Mesothelial cell of epicardium (in vitro differentiated cells): ENCODE results near the gene SNX8. TPM values are rescaled to one million over a fixed set of nuclear protein-coding genes. Genes with fewer than 3 reads are reported as not detected.
"Not testable (repeated sequence)": the region's sequence is repeated elsewhere in the genome, so short reads cannot be mapped to it uniquely, and the experiment has no call there.

Source experiments
- DNase-seq, 2 experiments: peaks; one replicate each; pipeline ENCODE4 v3.0.0; 2021; ENCODE audit warnings: low spot score in 2 of 2; ENCODE audit not compliant: unreplicated experiment in 2 of 2
- H3K27ac Mint-ChIP-seq: 2 replicates; pipeline ENCODE4 v1.8.0; 2021; ENCODE audit warnings: mixed read lengths
- H3K27me3 Mint-ChIP-seq: 2 replicates; pipeline ENCODE4 v1.8.0; 2021; ENCODE audit warnings: low read depth, mixed read lengths
- H3K36me3 Mint-ChIP-seq: 2 replicates; pipeline ENCODE4 v1.8.0; 2021; ENCODE audit warnings: mixed read lengths
- H3K4me1 Mint-ChIP-seq: 2 replicates; pipeline ENCODE4 v1.8.0; 2021; ENCODE audit warnings: mixed read lengths
- H3K4me3 Mint-ChIP-seq: 2 replicates; pipeline ENCODE4 v1.8.0; 2021; ENCODE audit warnings: mild to moderate bottlenecking, moderate library complexity, mixed read lengths
- H3K9me3 Mint-ChIP-seq: 2 replicates; pipeline ENCODE4 v1.8.0; 2021; ENCODE audit warnings: mixed read lengths
- total RNA-seq: library from RNA; stranded (reverse); gene quantifications from 3 replicates; pipeline ENCODE4 v1.2.1, GENCODE V29; 2021
- TF ChIP-seq, protein P1 (sequence below): fragments of 200-600 bp; sonication (generic); IDR thresholded peaks from one replicate; pipeline ENCODE4 v1.5.0; 2021; ENCODE audit warnings: antibody characterized with exemption; ENCODE audit not compliant: unreplicated experiment

Gene SNX8
- total RNA-seq, 1 donor from 2014 or later, result 41.2 TPM

DNA sequence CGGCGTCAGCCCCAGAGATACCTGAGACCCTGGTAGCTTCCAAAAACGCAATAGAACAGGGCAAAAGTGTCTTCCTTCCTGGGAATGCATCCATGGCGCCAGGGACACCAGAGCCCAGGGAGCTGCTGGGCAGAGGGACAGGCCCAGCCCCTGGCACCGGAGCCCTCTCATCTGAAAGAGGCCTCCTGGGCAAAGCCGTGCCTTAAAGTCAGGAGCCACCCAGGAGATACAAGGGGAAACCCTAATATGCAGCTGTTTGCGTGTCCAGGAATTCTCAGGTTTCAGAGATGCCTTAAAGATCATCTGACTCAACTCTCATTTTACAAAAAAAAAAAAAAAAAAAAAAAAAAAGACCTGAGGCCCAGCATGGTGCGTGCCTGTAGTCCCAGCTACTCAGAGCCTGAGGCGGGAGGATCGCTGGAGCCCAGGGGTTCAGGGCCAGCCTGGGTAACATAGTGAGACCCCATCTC is 44.2 kb downstream of the SNX8 start:
- TF ChIP-seq, protein P1, sequence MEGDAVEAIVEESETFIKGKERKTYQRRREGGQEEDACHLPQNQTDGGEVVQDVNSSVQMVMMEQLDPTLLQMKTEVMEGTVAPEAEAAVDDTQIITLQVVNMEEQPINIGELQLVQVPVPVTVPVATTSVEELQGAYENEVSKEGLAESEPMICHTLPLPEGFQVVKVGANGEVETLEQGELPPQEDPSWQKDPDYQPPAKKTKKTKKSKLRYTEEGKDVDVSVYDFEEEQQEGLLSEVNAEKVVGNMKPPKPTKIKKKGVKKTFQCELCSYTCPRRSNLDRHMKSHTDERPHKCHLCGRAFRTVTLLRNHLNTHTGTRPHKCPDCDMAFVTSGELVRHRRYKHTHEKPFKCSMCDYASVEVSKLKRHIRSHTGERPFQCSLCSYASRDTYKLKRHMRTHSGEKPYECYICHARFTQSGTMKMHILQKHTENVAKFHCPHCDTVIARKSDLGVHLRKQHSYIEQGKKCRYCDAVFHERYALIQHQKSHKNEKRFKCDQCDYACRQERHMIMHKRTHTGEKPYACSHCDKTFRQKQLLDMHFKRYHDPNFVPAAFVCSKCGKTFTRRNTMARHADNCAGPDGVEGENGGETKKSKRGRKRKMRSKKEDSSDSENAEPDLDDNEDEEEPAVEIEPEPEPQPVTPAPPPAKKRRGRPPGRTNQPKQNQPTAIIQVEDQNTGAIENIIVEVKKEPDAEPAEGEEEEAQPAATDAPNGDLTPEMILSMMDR, result no peak
- Mint-ChIP-seq H3K4me3 (no peak overlapping the region), H3K9me3 (no peaks in the 10 kb centered on the region), H3K4me1 (peaks cover 4% of the 10 kb centered on the region), H3K36me3 (peaks cover 30% of the 10 kb centered on the region), H3K27ac (no peak overlapping the region), H3K27me3 (no peaks in the 10 kb centered on the region)
- DNase-seq, result no peak

DNA sequence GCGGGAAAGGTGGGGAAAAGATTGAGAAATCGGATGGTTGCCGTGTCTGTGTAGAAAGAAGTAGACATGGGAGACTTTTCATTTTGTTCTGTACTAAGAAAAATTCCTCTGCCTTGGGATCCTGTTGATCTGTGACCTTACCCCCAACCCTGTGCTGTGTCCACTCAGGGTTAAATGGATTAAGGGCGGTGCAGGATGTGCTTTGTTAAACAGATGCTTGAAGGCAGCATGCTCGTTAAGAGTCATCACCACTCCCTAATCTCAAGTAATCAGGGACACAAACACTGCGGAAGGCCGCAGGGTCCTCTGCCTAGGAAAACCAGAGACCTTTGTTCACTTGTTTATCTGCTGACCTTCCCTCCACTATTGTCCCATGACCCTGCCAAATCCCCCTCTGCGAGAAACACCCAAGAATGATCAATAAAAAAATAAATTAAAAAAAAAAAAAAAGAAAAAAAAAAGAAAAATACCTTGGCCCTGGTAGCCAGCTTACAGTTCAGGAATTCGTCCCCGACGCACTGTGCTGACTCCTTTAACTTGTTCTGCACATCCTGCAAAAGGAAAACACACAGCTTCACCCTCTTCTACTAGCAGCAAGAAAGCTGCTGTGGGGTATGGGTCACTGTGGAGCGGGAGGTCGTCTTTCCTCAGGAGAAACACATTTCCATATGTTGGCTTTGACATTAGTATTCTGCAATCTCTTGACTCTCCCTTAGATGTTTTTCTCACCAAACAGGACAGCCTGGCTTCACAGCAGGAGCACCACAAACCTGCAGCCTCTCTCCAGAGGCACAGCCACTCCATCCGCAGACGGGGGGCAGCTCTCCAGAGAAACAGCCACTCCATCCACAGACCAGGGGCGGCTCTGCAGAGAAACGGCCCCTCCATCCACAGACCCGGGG is 44.9 kb downstream of the SNX8 start:
- H3K9me3 Mint-ChIP-seq, H3K4me1 Mint-ChIP-seq, H3K27me3 Mint-ChIP-seq, H3K4me3 Mint-ChIP-seq, DNase-seq: not testable (repeated sequence)
- peak overlapping the region; percentile 86 for H3K27ac Mint-ChIP-seq
- peaks cover 28% of the 10 kb centered on the region for H3K36me3 Mint-ChIP-seq

DNA sequence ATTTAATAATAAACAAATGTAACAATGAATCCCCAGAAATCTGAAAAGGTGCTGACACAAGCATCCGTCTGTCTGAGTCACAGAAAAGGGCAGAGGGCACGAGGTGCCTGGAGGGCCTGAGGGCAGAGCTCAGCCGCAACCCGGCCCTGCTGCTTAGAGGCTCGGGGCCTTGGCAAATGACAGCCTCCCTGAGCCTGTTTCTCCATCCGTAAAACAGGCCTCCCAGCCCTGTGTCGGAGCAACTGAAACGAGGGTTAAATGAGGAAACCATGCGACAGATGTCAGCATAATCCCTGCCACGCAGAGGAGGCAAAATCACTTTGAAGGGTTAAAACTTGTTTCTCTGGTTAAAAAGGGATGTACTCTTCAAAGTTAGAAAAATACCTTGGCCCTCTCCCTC is 47.3 kb downstream of the SNX8 start:
- DNase-seq, result no peak
- peaks cover 4% of the 10 kb centered on the region for H3K4me1 Mint-ChIP-seq
- no peaks in the 10 kb centered on the region for H3K27me3 Mint-ChIP-seq
- TF ChIP-seq, protein P1, result no peak
- no peak overlapping the region for H3K27ac Mint-ChIP-seq
- peaks cover 29% of the 10 kb centered on the region for H3K36me3 Mint-ChIP-seq
- no peaks in the 10 kb centered on the region for H3K9me3 Mint-ChIP-seq
- H3K4me3 Mint-ChIP-seq, result no peak overlapping the region

DNA sequence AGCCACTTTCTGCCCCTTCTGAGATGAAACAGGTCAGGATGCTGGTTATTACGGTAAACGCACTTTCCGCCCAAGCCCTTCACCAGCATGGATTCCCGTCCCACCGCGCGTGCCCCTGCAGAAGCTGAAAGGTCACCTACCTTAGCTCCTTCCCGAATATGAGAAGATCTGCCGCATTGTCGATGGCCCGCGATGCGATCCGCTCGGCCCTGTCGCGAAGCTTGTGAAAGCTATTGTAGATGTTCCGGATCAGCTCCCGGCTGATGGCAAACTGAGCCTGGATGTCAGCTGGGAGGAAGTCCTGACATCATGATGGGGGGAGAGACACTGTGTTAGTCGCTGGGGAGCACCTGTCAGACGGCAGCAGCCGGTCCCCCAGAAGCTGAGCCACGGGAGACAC is 50.1 kb downstream of the SNX8 start:
- Mint-ChIP-seq H3K27me3 (no peaks in the 10 kb centered on the region), H3K4me3 (no peak overlapping the region), H3K9me3 (no peaks in the 10 kb centered on the region), H3K4me1 (peaks cover 7% of the 10 kb centered on the region), H3K27ac (no peak overlapping the region), H3K36me3 (peaks cover 26% of the 10 kb centered on the region)
- TF ChIP-seq, protein P1, result no peak
- no peak for DNase-seq

DNA sequence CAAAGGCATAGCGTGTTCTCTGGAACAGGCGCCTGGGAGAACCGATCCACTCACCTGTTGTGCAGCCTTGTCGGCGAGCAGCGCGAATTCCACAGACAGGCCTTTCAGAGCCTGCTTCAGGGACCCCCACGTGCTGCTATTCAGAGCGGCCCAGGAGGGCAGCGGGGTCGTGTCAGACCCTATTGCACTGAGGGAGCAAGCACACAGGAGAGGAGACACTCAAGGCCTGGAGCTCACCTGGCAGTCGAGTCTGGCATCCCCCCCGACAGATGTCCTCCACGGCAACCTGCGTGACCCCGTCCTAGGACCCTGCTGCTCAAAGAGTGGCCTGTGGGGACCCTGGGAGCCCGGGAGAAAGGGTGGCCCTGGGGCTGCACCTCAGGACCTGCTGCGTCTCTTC is 51.1 kb downstream of the SNX8 start:
- Mint-ChIP-seq H3K27me3 (no peaks in the 10 kb centered on the region), H3K27ac (no peak overlapping the region), H3K36me3 (peaks cover 24% of the 10 kb centered on the region), H3K4me3 (no peak overlapping the region), H3K9me3 (no peaks in the 10 kb centered on the region), H3K4me1 (peaks cover 7% of the 10 kb centered on the region)
- DNase-seq, result no peak
- TF ChIP-seq, protein P1, result no peak

DNA sequence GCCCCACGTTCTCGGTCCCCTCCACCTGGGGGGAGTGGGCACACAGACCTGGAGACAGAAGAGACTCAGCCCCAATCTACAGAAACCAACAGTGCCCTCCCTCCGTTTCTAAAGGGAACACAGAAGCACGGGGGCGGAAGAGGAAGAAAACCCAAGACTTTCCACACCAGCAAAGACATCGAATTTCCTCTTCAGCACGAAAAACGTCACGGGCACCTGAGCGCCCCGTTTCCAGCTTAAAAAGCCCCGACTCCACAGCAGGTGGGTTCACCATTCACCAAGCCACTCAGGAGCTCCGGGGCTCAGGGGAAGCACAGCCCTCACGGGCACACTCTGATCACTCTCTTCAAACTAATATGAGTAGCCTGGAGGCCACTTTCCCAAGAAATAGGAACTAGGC is 52.6 kb downstream of the SNX8 start:
- Mint-ChIP-seq H3K4me3 (no peak overlapping the region), H3K4me1 (peaks cover 7% of the 10 kb centered on the region), H3K27me3 (no peaks in the 10 kb centered on the region), H3K36me3 (peaks cover 25% of the 10 kb centered on the region), H3K9me3 (no peaks in the 10 kb centered on the region), H3K27ac (peak overlapping the region; percentile 39)
- no peak for DNase-seq
- TF ChIP-seq, protein P1, result no peak
